K562 (cell line): Measurements from ENCODE around the gene FAM156A. TPM values are rescaled to one million over a fixed set of nuclear protein-coding genes. Genes with fewer than 3 reads are reported as not detected.

ENCODE experiments used
- ATF7 ChIP-seq: fragments of 450-650 bp; IDR thresholded peaks from 2 replicates; pipeline ENCODE4 v1.7.1; 2014; ENCODE audit warnings: mild to moderate bottlenecking, moderate library complexity
- BACH1 ChIP-seq: fragments of 200-800 bp; sonication (Bioruptor generic); IDR thresholded peaks from 2 replicates; pipeline ENCODE4 v1.6.1; 2016; ENCODE audit warnings: missing genetic modification characterization, missing compliant biosample characterization
- HNRNPLL ChIP-seq: fragments of 200-400 bp; formaldehyde crosslinking; IDR thresholded peaks from 2 replicates; pipeline ENCODE4 v1.6.1; 2017; ENCODE audit warnings: low read length, low read depth, mild to moderate bottlenecking; ENCODE audit not compliant: poor library complexity, severe bottlenecking
- IFI16 ChIP-seq: fragments of 250-450 bp; sonication (Bioruptor Pico); IDR thresholded peaks from 2 replicates; pipeline ENCODE4 v2.1.2; 2022; ENCODE audit warnings: mild to moderate bottlenecking, inconsistent platforms
- MTA3 ChIP-seq: fragments of 450-650 bp; formaldehyde crosslinking; IDR thresholded peaks from 2 replicates; pipeline ENCODE4 v1.6.1; 2017; ENCODE audit warnings: mild to moderate bottlenecking, borderline replicate concordance
- NFE2 ChIP-seq: IDR thresholded peaks from 2 replicates; pipeline ENCODE4 v1.6.1; 2014; ENCODE audit warnings: antibody characterized with exemption, low read depth
- NRF1 ChIP-seq, 2 experiments: fragments of 450-650 bp; IDR thresholded peaks in 1 of 2; conservative IDR thresholded peaks in 1 of 2; 2 replicates each; pipeline ENCODE4 v1.6.1; 2014; ENCODE audit warnings: mild to moderate bottlenecking in 2 of 2
- POLR2AphosphoS5 ChIP-seq: IDR thresholded peaks from 2 replicates; pipeline ENCODE4 v1.6.1; 2011; ENCODE audit warnings: mild to moderate bottlenecking, low read depth, low read length, moderate library complexity; ENCODE audit not compliant: control insufficient read depth, insufficient read depth
- RNF2 ChIP-seq: sonication (generic); IDR thresholded peaks from 2 replicates; pipeline ENCODE4 v1.6.1; 2016
- SMAD2 ChIP-seq: fragments of 150-350 bp; IDR thresholded peaks from 2 replicates; pipeline ENCODE4 v1.6.1; 2014; ENCODE audit warnings: low read depth, mild to moderate bottlenecking, low read length
- SOX6 ChIP-seq: fragments of 450-650 bp; IDR thresholded peaks from 2 replicates; pipeline ENCODE4 v1.6.1; 2014; ENCODE audit warnings: mild to moderate bottlenecking
- SP2 ChIP-seq: IDR thresholded peaks from 2 replicates; pipeline ENCODE4 v1.6.1; 2011; ENCODE audit warnings: mild to moderate bottlenecking, low read depth, low read length, moderate library complexity; ENCODE audit not compliant: poor library complexity, severe bottlenecking; ENCODE audit errors: extremely low read depth
- TEAD2 ChIP-seq: fragments of 450-650 bp; IDR thresholded peaks from 2 replicates; pipeline ENCODE4 v1.6.1; 2016; ENCODE audit warnings: missing genetic modification characterization, control low read depth, missing compliant biosample characterization
- VEZF1 ChIP-seq: fragments of 200-800 bp; sonication (Bioruptor generic); IDR thresholded peaks from 2 replicates; pipeline ENCODE4 v1.6.1; 2017; ENCODE audit warnings: missing genetic modification characterization, missing compliant biosample characterization
- ZBTB12 ChIP-seq: fragments of 250-450 bp; sonication (Bioruptor Pico); IDR thresholded peaks from 2 replicates; pipeline ENCODE4 v1.4.0; 2020
- ZEB2 ChIP-seq: fragments of 450-650 bp; IDR thresholded peaks from 2 replicates; pipeline ENCODE4 v1.6.1; 2016
- ZNF140 ChIP-seq: fragments of 250-450 bp; sonication (Bioruptor Pico); IDR thresholded peaks from 2 replicates; pipeline ENCODE4 v1.8.0; 2021; ENCODE audit warnings: moderate library complexity, mild to moderate bottlenecking, inconsistent platforms
- ZNF695 ChIP-seq: fragments of 450-650 bp; formaldehyde crosslinking; IDR thresholded peaks from 2 replicates; pipeline ENCODE4 v1.4.0; 2020; ENCODE audit warnings: mild to moderate bottlenecking, moderate library complexity
- polyA plus RNA-seq, 8 experiments: library from polyadenylated mRNA; depleted of rRNA in 4 of 8; stranded (reverse) in 5 of 8; unstranded in 3 of 8; fragments of >200 nt; fragmentation: Nextera tagmentation in 2 of 8; fragmentation: Illumina TruSeq in 1 of 8; extraction: Ambion mirVana in 2 of 8; extraction: Trizol in 1 of 8; gene quantifications; 2 replicates each; pipeline versions ENCODE4 v1.2.1 to v1.2.3, GENCODE V29; 2011 to 2014; ENCODE audit warnings: inconsistent platforms in 1 of 8, missing spikeins in 1 of 8
- total RNA-seq, 7 experiments: library from RNA; depleted of rRNA in 6 of 7; stranded (reverse); fragments of >200 nt in 6 of 7; fragmentation: Illumina TruSeq in 2 of 7; extraction: Trizol in 2 of 7; gene quantifications; 2 replicates each; pipeline versions ENCODE4 v1.2.1 to v1.2.3, GENCODE V29; 2011 to 2021; ENCODE audit warnings: low replicate concordance in 1 of 7
- TF ChIP-seq, protein P1 (sequence below): fragments of 250-450 bp; sonication (Bioruptor Pico); IDR thresholded peaks from 2 replicates; pipeline ENCODE4 v1.5.0; 2020; ENCODE audit warnings: mild to moderate bottlenecking
- TF ChIP-seq, protein P2 (sequence below): fragments of 200-800 bp; sonication (Bioruptor generic); IDR thresholded peaks from 2 replicates; pipeline ENCODE4 v1.6.1; 2016; ENCODE audit warnings: missing genetic modification characterization, missing compliant biosample characterization

FAM156A gene
- total and polyA plus RNA-seq, 9 of the 15 experiments (the other 6 are each of a cell fraction or from before 2014, with no cell fraction given) = 1.9 to 20.3 (median 8.6) TPM

GRCh38 chrX:52934704-52935469, 23.4 kb downstream of the FAM156A start (continued):
- TF ChIP-seq SOX6 (0 out of 2 replicates have a peak, but pooled peaks have one; percentile 28), VEZF1 (CRISPR knock-in tag) (peak; percentile 66), TEAD2 (no peak), HNRNPLL (peak; percentile 85), ZBTB12 (CRISPR knock-in tag) (no peak), POLR2AphosphoS5 (peak; percentile 74; the same call in 1 of the 2 replicates), IFI16 (no peak), ATF7 (peak; percentile 70; the same call in 1 of the 2 replicates), ZNF140 (CRISPR knock-in tag) (no peak), NFE2 (no peak), ZNF695 (CRISPR knock-in tag) (no peak), SMAD2 (no peak), BACH1 (tag) (no peak), SP2 (peak; percentile 33), RNF2 (peak; percentile 59), NRF1 (conservative IDR thresholded peaks at IDR 0.05 in 1 of 2, IDR thresholded peaks at IDR 0.05 in 1 of 2) (peak; percentile 92 to 94), ZEB2 (no peak), MTA3 (peak; percentile 49; the same call in 1 of the 2 replicates)
- TF ChIP-seq, protein P1, sequence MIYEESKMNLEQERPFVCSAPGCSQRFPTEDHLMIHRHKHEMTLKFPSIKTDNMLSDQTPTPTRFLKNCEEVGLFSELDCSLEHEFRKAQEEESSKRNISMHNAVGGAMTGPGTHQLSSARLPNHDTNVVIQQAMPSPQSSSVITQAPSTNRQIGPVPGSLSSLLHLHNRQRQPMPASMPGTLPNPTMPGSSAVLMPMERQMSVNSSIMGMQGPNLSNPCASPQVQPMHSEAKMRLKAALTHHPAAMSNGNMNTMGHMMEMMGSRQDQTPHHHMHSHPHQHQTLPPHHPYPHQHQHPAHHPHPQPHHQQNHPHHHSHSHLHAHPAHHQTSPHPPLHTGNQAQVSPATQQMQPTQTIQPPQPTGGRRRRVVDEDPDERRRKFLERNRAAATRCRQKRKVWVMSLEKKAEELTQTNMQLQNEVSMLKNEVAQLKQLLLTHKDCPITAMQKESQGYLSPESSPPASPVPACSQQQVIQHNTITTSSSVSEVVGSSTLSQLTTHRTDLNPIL (CRISPR knock-in tag) = no peak
- TF ChIP-seq, protein P2, sequence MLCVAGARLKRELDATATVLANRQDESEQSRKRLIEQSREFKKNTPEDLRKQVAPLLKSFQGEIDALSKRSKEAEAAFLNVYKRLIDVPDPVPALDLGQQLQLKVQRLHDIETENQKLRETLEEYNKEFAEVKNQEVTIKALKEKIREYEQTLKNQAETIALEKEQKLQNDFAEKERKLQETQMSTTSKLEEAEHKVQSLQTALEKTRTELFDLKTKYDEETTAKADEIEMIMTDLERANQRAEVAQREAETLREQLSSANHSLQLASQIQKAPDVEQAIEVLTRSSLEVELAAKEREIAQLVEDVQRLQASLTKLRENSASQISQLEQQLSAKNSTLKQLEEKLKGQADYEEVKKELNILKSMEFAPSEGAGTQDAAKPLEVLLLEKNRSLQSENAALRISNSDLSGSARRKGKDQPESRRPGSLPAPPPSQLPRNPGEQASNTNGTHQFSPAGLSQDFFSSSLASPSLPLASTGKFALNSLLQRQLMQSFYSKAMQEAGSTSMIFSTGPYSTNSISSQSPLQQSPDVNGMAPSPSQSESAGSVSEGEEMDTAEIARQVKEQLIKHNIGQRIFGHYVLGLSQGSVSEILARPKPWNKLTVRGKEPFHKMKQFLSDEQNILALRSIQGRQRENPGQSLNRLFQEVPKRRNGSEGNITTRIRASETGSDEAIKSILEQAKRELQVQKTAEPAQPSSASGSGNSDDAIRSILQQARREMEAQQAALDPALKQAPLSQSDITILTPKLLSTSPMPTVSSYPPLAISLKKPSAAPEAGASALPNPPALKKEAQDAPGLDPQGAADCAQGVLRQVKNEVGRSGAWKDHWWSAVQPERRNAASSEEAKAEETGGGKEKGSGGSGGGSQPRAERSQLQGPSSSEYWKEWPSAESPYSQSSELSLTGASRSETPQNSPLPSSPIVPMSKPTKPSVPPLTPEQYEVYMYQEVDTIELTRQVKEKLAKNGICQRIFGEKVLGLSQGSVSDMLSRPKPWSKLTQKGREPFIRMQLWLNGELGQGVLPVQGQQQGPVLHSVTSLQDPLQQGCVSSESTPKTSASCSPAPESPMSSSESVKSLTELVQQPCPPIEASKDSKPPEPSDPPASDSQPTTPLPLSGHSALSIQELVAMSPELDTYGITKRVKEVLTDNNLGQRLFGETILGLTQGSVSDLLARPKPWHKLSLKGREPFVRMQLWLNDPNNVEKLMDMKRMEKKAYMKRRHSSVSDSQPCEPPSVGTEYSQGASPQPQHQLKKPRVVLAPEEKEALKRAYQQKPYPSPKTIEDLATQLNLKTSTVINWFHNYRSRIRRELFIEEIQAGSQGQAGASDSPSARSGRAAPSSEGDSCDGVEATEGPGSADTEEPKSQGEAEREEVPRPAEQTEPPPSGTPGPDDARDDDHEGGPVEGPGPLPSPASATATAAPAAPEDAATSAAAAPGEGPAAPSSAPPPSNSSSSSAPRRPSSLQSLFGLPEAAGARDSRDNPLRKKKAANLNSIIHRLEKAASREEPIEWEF (CRISPR knock-in tag) = no peak
